HepG2 (cell line): ENCODE data around the gene ABHD1. TPM values are rescaled to one million over a fixed set of nuclear protein-coding genes. Genes with fewer than 3 reads are reported as not detected.

Experiments
- ATAC-seq: fragments of 200-7000 bp; cut with Tn5 transposase; 3 replicates; pipeline ENCODE4 v1.9.1; 2020; ENCODE audit warnings: mild to moderate bottlenecking, moderate library complexity
- BruUV-seq: library from RNA; stranded (reverse); fragments of 400-500 nt; replicated peaks from 2 replicates; lab custom pipeline; 2021; lab: Mats Ljungman, UMichigan
- CTCF ChIA-PET: fragments of 300-600 bp; formaldehyde crosslinking; extraction: SDS; loops from one replicate; lab custom pipeline; 2021; ENCODE audit warnings: low total read pairs, inconsistent platforms, low intra/inter-chr PET ratio; lab: Yijun Ruan, JAX
- POLR2A ChIA-PET: fragments of 350-600 bp; sonication (Branson Sonifier 250); formaldehyde crosslinking; loops from one replicate; lab custom pipeline; 2020; ENCODE audit warnings: antibody characterized with exemption, inconsistent platforms; lab: Yijun Ruan, JAX
- DNase-seq: peaks from one replicate; pipeline ENCODE4 v3.0.0-alpha.2; 2015; ENCODE audit warnings: low spot score
- FAIRE-seq: peaks from 3 replicates; lab custom pipeline; 2011; peaks lifted over from hg19 to GRCh38; lab: Jason Lieb, UNC
- H2AFZ ChIP-seq: one replicate; pipeline ENCODE4 v1.6.1; 2011; ENCODE audit warnings: low read length, inconsistent platforms
- H3K27ac ChIP-seq: fragments of 300-600 bp; 3 replicates; pipeline ENCODE4 v1.8.0; 2011; ENCODE audit warnings: mixed run types, mild to moderate bottlenecking, mixed read lengths, low read length, inconsistent platforms; ENCODE audit not compliant: insufficient read depth; ENCODE audit errors: extremely low read length
- H3K27me3 ChIP-seq, 2 experiments: fragments of 200-600 bp in 1 of 2; 2 replicates in 1 of 2; 3 replicates in 1 of 2; pipeline versions ENCODE4 v1.6.0 to v1.8.0; 2011; ENCODE audit warnings: low read length in 2 of 2, mild to moderate bottlenecking in 2 of 2, moderate library complexity in 2 of 2, inconsistent platforms in 1 of 2; ENCODE audit not compliant: insufficient read depth in 2 of 2, control insufficient read depth in 1 of 2
- H3K36me3 ChIP-seq, 2 experiments: fragments of 200-600 bp in 1 of 2; replicated peaks in 1 of 2; 2 replicates in 1 of 2; 3 replicates in 1 of 2; pipeline versions ENCODE4 v1.5.1 to v1.8.0; 2011; ENCODE audit warnings: low read length in 2 of 2, inconsistent platforms in 1 of 2; ENCODE audit not compliant: insufficient read depth in 2 of 2, control insufficient read depth in 1 of 2
- H3K4me1 ChIP-seq: 2 replicates; pipeline ENCODE4 v1.5.1; 2012; ENCODE audit warnings: low read length, inconsistent platforms; ENCODE audit not compliant: insufficient read depth
- H3K4me2 ChIP-seq: 2 replicates; pipeline ENCODE4 v1.6.0; 2011; ENCODE audit warnings: low read depth, low read length, inconsistent platforms
- H3K4me3 ChIP-seq, 3 experiments: fragments of 200-600 bp in 1 of 3; sonication (generic), shearing (Covaris generic) in 1 of 3; replicated peaks in 1 of 3; 2 replicates each; pipeline ENCODE4 v1.5.1; 2011 to 2016; ENCODE audit warnings: low read length in 3 of 3, inconsistent platforms in 2 of 3, low read depth in 2 of 3, mild to moderate bottlenecking in 2 of 3, control low read depth in 1 of 3, mixed read lengths in 1 of 3; ENCODE audit not compliant: insufficient read depth in 1 of 3
- H3K79me2 ChIP-seq: one replicate; pipeline ENCODE4 v1.6.1; 2011; ENCODE audit warnings: low read length, inconsistent platforms; ENCODE audit not compliant: insufficient read depth
- H3K9ac ChIP-seq: 2 replicates; pipeline ENCODE4 v1.6.0; 2011; ENCODE audit warnings: mild to moderate bottlenecking, low read depth, low read length, inconsistent platforms; ENCODE audit not compliant: insufficient read depth
- H3K9me3 ChIP-seq: 2 replicates; pipeline ENCODE4 v1.5.1; 2012; ENCODE audit warnings: mild to moderate bottlenecking, low read length
- H4K20me1 ChIP-seq: 2 replicates; pipeline ENCODE4 v1.6.0; 2011; ENCODE audit warnings: inconsistent platforms, mild to moderate bottlenecking, low read length, moderate library complexity; ENCODE audit not compliant: insufficient read depth
- ATF2 ChIP-seq: sonication (generic); formaldehyde crosslinking; IDR thresholded peaks from 2 replicates; pipeline ENCODE4 v1.4.0; 2020; ENCODE audit warnings: missing genetic modification reagents
- BRD4 ChIP-seq: sonication (generic); formaldehyde crosslinking; IDR thresholded peaks from 2 replicates; pipeline ENCODE4 v1.4.0; 2020; ENCODE audit warnings: missing genetic modification reagents
- ETV5 ChIP-seq: IDR thresholded peaks from 2 replicates; pipeline ENCODE4 v1.6.1; 2018; ENCODE audit warnings: missing biosample characterization, missing genetic modification reagents, inconsistent platforms, borderline replicate concordance
- HHEX ChIP-seq: IDR thresholded peaks from 2 replicates; pipeline ENCODE4 v1.6.1; 2016; ENCODE audit warnings: control low read depth
- KAT7 ChIP-seq: IDR thresholded peaks from 2 replicates; pipeline ENCODE4 v1.6.1; 2018; ENCODE audit warnings: borderline replicate concordance, missing compliant biosample characterization
- KAT8 ChIP-seq: IDR thresholded peaks from 2 replicates; pipeline ENCODE4 v1.6.1; 2016; ENCODE audit warnings: missing genetic modification reagents, missing compliant biosample characterization
- MEIS2 ChIP-seq: sonication (generic); formaldehyde crosslinking; IDR thresholded peaks from 2 replicates; pipeline ENCODE4 v1.9.0; 2021; ENCODE audit warnings: mild to moderate bottlenecking, missing genetic modification reagents
- MXI1 ChIP-seq: IDR thresholded peaks from 3 replicates; pipeline ENCODE4 v1.6.1; 2012; ENCODE audit warnings: low read depth, low read length, inconsistent platforms, borderline replicate concordance
- POLR2A ChIP-seq, 2 experiments: IDR thresholded peaks; 2 replicates each; pipeline ENCODE4 v1.6.1; 2011; ENCODE audit warnings: low read depth in 2 of 2, low read length in 2 of 2, mild to moderate bottlenecking in 1 of 2, moderate library complexity in 1 of 2; ENCODE audit not compliant: insufficient read depth in 1 of 2
- SIN3B ChIP-seq: fragments of 150-350 bp; IDR thresholded peaks from 2 replicates; pipeline ENCODE4 v1.6.1; 2014; ENCODE audit warnings: low read length
- SNAPC2 ChIP-seq: sonication (generic); formaldehyde crosslinking; IDR thresholded peaks from 2 replicates; pipeline ENCODE4 v1.8.1; 2022; ENCODE audit warnings: mild to moderate bottlenecking, missing genetic modification reagents
- TEAD3 ChIP-seq: optimal IDR thresholded peaks from 2 replicates; pipeline ENCODE3; 2016; ENCODE audit warnings: borderline replicate concordance
- ZFP36L2 ChIP-seq: sonication (generic); formaldehyde crosslinking; IDR thresholded peaks from 2 replicates; pipeline ENCODE4 v1.4.0; 2020; ENCODE audit warnings: missing genetic modification reagents
- ZKSCAN1 ChIP-seq: fragments of 150-350 bp; IDR thresholded peaks from 2 replicates; pipeline ENCODE4 v1.6.1; 2014; ENCODE audit warnings: low read length
- ZMAT5 ChIP-seq: sonication (generic); formaldehyde crosslinking; IDR thresholded peaks from 2 replicates; pipeline ENCODE4 v1.5.0; 2020; ENCODE audit warnings: mild to moderate bottlenecking, low read depth, missing genetic modification reagents, borderline replicate concordance
- ZNF138 ChIP-seq: sonication (generic); formaldehyde crosslinking; IDR thresholded peaks from 2 replicates; pipeline ENCODE4 v1.5.0; 2020; ENCODE audit warnings: mild to moderate bottlenecking, low read depth, missing genetic modification reagents
- ZNF224 ChIP-seq: sonication (generic); formaldehyde crosslinking; IDR thresholded peaks from 2 replicates; pipeline ENCODE4 v1.5.0; 2020; ENCODE audit warnings: mild to moderate bottlenecking, missing genetic modification reagents
- ZNF296 ChIP-seq: sonication (generic); formaldehyde crosslinking; conservative IDR thresholded peaks from 2 replicates; pipeline ENCODE4 v1.5.0; 2020; ENCODE audit warnings: mild to moderate bottlenecking, missing genetic modification reagents
- ZNF337 ChIP-seq: sonication (generic); formaldehyde crosslinking; IDR thresholded peaks from 2 replicates; pipeline ENCODE4 v1.5.1; 2020; ENCODE audit warnings: missing genetic modification reagents, low read depth, mild to moderate bottlenecking, borderline replicate concordance
- ZNF431 ChIP-seq: sonication (generic); formaldehyde crosslinking; IDR thresholded peaks from 2 replicates; pipeline ENCODE4 v1.9.0; 2022; ENCODE audit warnings: missing genetic modification reagents, low read depth, mild to moderate bottlenecking, borderline replicate concordance
- ZNF878 ChIP-seq: sonication (generic); formaldehyde crosslinking; IDR thresholded peaks from 2 replicates; pipeline ENCODE4 v1.8.1; 2023; ENCODE audit warnings: mild to moderate bottlenecking, missing genetic modification reagents, moderate library complexity
- ZNF883 ChIP-seq: sonication (generic); formaldehyde crosslinking; IDR thresholded peaks from 2 replicates; pipeline ENCODE4 v1.5.1; 2020; ENCODE audit warnings: mild to moderate bottlenecking, missing genetic modification reagents; ENCODE audit errors: not compliant biosample characterization
- ZSCAN25 ChIP-seq: sonication (generic); formaldehyde crosslinking; IDR thresholded peaks from 2 replicates; pipeline ENCODE4 v1.8.0; 2022; ENCODE audit warnings: mild to moderate bottlenecking, missing genetic modification reagents
- WGBS: methylation state at CpG from one replicate; pipeline ENCODE4 v1.1.6; 2017; ENCODE audit warnings: low lambda C conversion rate; 5-methylcytosine and 5-hydroxymethylcytosine counted together
- in situ Hi-C: cut with HindIII; loops from 2 replicates; pipeline ENCODE4 v1.10.0; 2017; ENCODE audit warnings: low pct_unique_long_range_greater_than_20kb; ENCODE audit not compliant: extremely low pct_ligation_motif_present
- intact Hi-C: fragments of 100-400 bp; cut with micrococcal nuclease; formaldehyde crosslinking; loops from one replicate; pipeline ENCODE4 v1.10.0; 2022; ENCODE audit not compliant: unreplicated experiment
- polyA plus RNA-seq, 8 experiments: library from polyadenylated mRNA; depleted of rRNA in 3 of 8; stranded (reverse) in 7 of 8; unstranded in 1 of 8; fragments of >200 nt; fragmentation: Illumina TruSeq in 4 of 8; extraction: Trizol in 4 of 8; gene quantifications; 2 replicates each; pipeline versions ENCODE4 v1.2.1 to v1.2.3, GENCODE V29; 2011 to 2016; ENCODE audit warnings: low read depth in 4 of 8, missing spikeins in 1 of 8, mixed read lengths in 1 of 8; ENCODE audit not compliant: insufficient read depth in 1 of 8
- total RNA-seq, 5 experiments: library from RNA; depleted of rRNA; stranded (reverse); fragments of >200 nt; fragmentation: Illumina TruSeq; extraction: Trizol; gene quantifications; 2 replicates each; pipeline ENCODE4 v1.2.3, GENCODE V29; 2016; ENCODE audit warnings: low read depth in 1 of 5
- TF ChIP-seq, protein P1 (sequence below): sonication (generic); formaldehyde crosslinking; IDR thresholded peaks from 2 replicates; pipeline ENCODE4 v1.8.0; 2022; ENCODE audit warnings: mild to moderate bottlenecking, missing genetic modification reagents; ENCODE audit not compliant: insufficient replicate concordance

Gene ABHD1
- total and polyA plus RNA-seq, 2 of the 13 experiments (the other 11 are each of a cell fraction or from before 2014, with no cell fraction given): 0.04 to 0.81 TPM

DNA sequence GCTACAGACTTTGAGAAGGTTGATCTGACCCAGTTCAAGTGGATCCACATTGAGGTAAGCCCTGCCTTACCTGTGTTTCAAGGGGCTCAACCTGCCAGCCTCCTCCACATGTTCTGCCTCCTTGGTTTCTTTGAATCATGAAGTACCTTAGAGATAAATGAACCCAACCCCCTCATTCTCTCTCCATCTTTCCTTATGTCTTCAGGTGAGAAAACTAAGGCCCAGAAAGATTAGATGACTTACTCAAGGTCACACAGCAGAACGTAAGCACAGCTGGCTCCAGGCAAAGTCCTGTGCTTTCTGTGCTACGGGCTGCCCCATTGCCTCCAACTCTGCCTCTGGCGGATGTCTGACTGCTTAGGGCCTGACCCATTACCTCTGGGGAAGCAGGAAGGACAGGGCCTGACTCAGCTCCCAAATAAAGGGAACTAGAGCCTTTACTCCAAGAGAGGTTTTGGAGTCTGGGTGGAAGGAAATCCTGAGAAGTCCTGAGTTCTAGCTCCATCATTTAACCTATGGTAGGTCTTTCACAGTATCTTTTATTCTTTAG is 26.8 kb upstream of the ABHD1 start:
- WGBS: 89% methylated on average over 3 of the region's 3 CpGs
- H3K9ac ChIP-seq: peak overlapping the region; percentile 79; the same call in 1 of the 2 replicates
- peak overlapping the region; percentile 96 for H3K4me2 ChIP-seq
- DNase-seq (no peak), FAIRE-seq (no peak), ATAC-seq (no peak)
- POLR2A ChIA-PET: interaction anchor here (0.9 to 4.5 kb wide), 8 partner anchors 10 to 102 kb away, joined by 3 to 40 read pairs (median 8); partner anchors contain the start of genes KHK, OST4 and PREB
- no peaks in the 10 kb centered on the region for H3K9me3 ChIP-seq
- peaks cover 18% of the 10 kb centered on the region for H3K79me2 ChIP-seq
- H3K4me1 ChIP-seq: peaks cover 53% of the 10 kb centered on the region
- H3K36me3 ChIP-seq: peaks cover 4 to 42% of the 10 kb centered on the region in 2 experiments
- H2AFZ ChIP-seq: no peak overlapping the region
- intact Hi-C loops (loop anchor here (5.0 kb wide), 2 partner anchors 115 to 195 kb away; partner anchors contain the start of genes ATRAID and SLC5A6), in situ Hi-C loops (loop anchor here (5.0 kb wide), 2 partner anchors 100 to 185 kb away; partner anchors contain the start of gene TRIM54)
- no peaks in the 10 kb centered on the region for H4K20me1 ChIP-seq
- BruUV-seq: no TSS peak
- CTCF ChIA-PET: interaction anchor here (1.6 kb wide), 1 partner anchor 183 kb away, joined by 5 read pairs; no protein-coding TSS in a partner anchor
- peak overlapping the region; percentile 97 for H3K27ac ChIP-seq
- H3K27me3 ChIP-seq: no peaks in the 10 kb centered on the region
- 0 out of 6 replicates have a peak overlapping the region, but pooled peaks of 1 of the 3 experiments have one; percentile 61 for H3K4me3 ChIP-seq
- TF ChIP-seq SNAPC2 (CRISPR knock-in tag): no peak
- peak; percentile 10; the same call in 1 of the 2 replicates for TF ChIP-seq KAT7 (CRISPR knock-in tag)
- TF ChIP-seq ETV5 (CRISPR knock-in tag): no peak
- no peak for TF ChIP-seq ZMAT5
- TF ChIP-seq ZNF138 (CRISPR knock-in tag): no peak
- TF ChIP-seq ZSCAN25 (CRISPR knock-in tag): no peak
- no peak for TF ChIP-seq ZFP36L2 (CRISPR knock-in tag)
- no peak for TF ChIP-seq MEIS2 (CRISPR knock-in tag)
- no peak for TF ChIP-seq SIN3B
- TF ChIP-seq MXI1: no peak
- TF ChIP-seq, protein P1, sequence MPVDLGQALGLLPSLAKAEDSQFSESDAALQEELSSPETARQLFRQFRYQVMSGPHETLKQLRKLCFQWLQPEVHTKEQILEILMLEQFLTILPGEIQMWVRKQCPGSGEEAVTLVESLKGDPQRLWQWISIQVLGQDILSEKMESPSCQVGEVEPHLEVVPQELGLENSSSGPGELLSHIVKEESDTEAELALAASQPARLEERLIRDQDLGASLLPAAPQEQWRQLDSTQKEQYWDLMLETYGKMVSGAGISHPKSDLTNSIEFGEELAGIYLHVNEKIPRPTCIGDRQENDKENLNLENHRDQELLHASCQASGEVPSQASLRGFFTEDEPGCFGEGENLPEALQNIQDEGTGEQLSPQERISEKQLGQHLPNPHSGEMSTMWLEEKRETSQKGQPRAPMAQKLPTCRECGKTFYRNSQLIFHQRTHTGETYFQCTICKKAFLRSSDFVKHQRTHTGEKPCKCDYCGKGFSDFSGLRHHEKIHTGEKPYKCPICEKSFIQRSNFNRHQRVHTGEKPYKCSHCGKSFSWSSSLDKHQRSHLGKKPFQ: no peak
- TF ChIP-seq ATF2 (CRISPR knock-in tag): no peak
- TF ChIP-seq HHEX (CRISPR knock-in tag): no peak
- 0 out of 2 replicates have a peak, but pooled peaks have one; percentile 8 for TF ChIP-seq ZNF224 (CRISPR knock-in tag)
- TF ChIP-seq POLR2A (IDR thresholded peaks at IDR 0.05; ENCODE audit: insufficient read depth in 1 of 2, low read depth in 2 of 2, low read length in 2 of 2): no peak
- no peak for TF ChIP-seq ZNF431 (CRISPR knock-in tag)
- TF ChIP-seq TEAD3 (CRISPR knock-in tag): peak; percentile 55
- no peak for TF ChIP-seq ZKSCAN1
- peak; percentile 17 for TF ChIP-seq ZNF883 (CRISPR knock-in tag)
- TF ChIP-seq ZNF337 (CRISPR knock-in tag): no peak
- TF ChIP-seq ZNF878 (CRISPR knock-in tag): no peak
- no peak for TF ChIP-seq KAT8 (CRISPR knock-in tag)
- no peak for TF ChIP-seq ZNF296 (CRISPR knock-in tag)
- no peak for TF ChIP-seq BRD4 (CRISPR knock-in tag)
